GM12878 (cell line): ENCODE results near the gene NIBAN1. TPM values are rescaled to one million over a fixed set of nuclear protein-coding genes. Genes with fewer than 3 reads are reported as not detected.
A peak's percentile ranks its signal among the peaks of the same experiment; 100 is the strongest.

Experiments
- ATF2 ChIP-seq: IDR thresholded peaks from 2 replicates; pipeline ENCODE4 v1.6.1; 2012; ENCODE audit warnings: low read length, inconsistent platforms
- BCL11A ChIP-seq: IDR thresholded peaks from 2 replicates; pipeline ENCODE4 v1.6.1; 2011; ENCODE audit warnings: low read depth, low read length
- CREB1 ChIP-seq: IDR thresholded peaks from 2 replicates; pipeline ENCODE4 v1.6.1; 2012; ENCODE audit warnings: low read depth, mild to moderate bottlenecking, inconsistent platforms
- DPF2 ChIP-seq: fragments of 450-650 bp; IDR thresholded peaks from 2 replicates; pipeline ENCODE4 v1.6.1; 2017; ENCODE audit warnings: mild to moderate bottlenecking
- FOS ChIP-seq: IDR thresholded peaks from 3 replicates; pipeline ENCODE4 v1.6.1; 2011; ENCODE audit warnings: borderline replicate concordance; ENCODE audit not compliant: insufficient read length; ENCODE audit errors: extremely low read depth
- FOXM1 ChIP-seq: IDR thresholded peaks from 2 replicates; pipeline ENCODE4 v1.6.1; 2012; ENCODE audit warnings: low read depth, mild to moderate bottlenecking, inconsistent platforms, low read length, moderate library complexity
- GABPA ChIP-seq: IDR thresholded peaks from 2 replicates; pipeline ENCODE4 v1.6.1; 2014; ENCODE audit warnings: antibody characterized with exemption, low read depth, mild to moderate bottlenecking, inconsistent platforms
- JUNB ChIP-seq: IDR thresholded peaks from 2 replicates; pipeline ENCODE4 v1.6.1; 2016; ENCODE audit warnings: antibody characterized with exemption, mild to moderate bottlenecking
- KAT2A ChIP-seq: conservative IDR thresholded peaks from 2 replicates; pipeline ENCODE4 v1.6.1; 2011; ENCODE audit warnings: low read depth, low read length; ENCODE audit not compliant: control insufficient read depth
- KLF5 ChIP-seq: fragments of 450-650 bp; IDR thresholded peaks from 2 replicates; pipeline ENCODE4 v1.6.1; 2014; ENCODE audit warnings: mild to moderate bottlenecking; ENCODE audit not compliant: partially characterized antibody
- NRF1 ChIP-seq: conservative IDR thresholded peaks from 2 replicates; pipeline ENCODE4 v1.6.1; 2011; ENCODE audit warnings: mild to moderate bottlenecking, low read depth, low read length, improper control_type of control experiment
- PAX5 ChIP-seq: IDR thresholded peaks from 2 replicates; pipeline ENCODE4 v1.6.1; 2011; ENCODE audit warnings: low read depth, low read length, borderline replicate concordance
- PKNOX1 ChIP-seq: fragments of 450-650 bp; IDR thresholded peaks from 2 replicates; pipeline ENCODE4 v1.6.1; 2016; ENCODE audit warnings: mild to moderate bottlenecking
- POLR2A ChIP-seq: IDR thresholded peaks from 2 replicates; pipeline ENCODE4 v1.6.1; 2011; ENCODE audit warnings: low read depth, mild to moderate bottlenecking, low read length
- POLR2AphosphoS5 ChIP-seq: IDR thresholded peaks from 2 replicates; pipeline ENCODE4 v1.6.1; 2011; ENCODE audit warnings: mild to moderate bottlenecking, low read length, inconsistent platforms
- RB1 ChIP-seq: fragments of 450-650 bp; formaldehyde crosslinking; IDR thresholded peaks from 2 replicates; pipeline ENCODE4 v1.6.1; 2017; ENCODE audit warnings: mild to moderate bottlenecking, borderline replicate concordance
- RUNX3 ChIP-seq: IDR thresholded peaks from 2 replicates; pipeline ENCODE4 v1.6.1; 2012; ENCODE audit warnings: low read length, inconsistent platforms
- SMAD1 ChIP-seq: fragments of 450-650 bp; IDR thresholded peaks from 2 replicates; pipeline ENCODE4 v1.6.1; 2018; ENCODE audit warnings: mild to moderate bottlenecking, low read depth; ENCODE audit not compliant: partially characterized antibody
- TBL1XR1 ChIP-seq: IDR thresholded peaks from 2 replicates; pipeline ENCODE4 v1.6.1; 2012; ENCODE audit warnings: low read depth, low read length, improper control_type of control experiment
- USF1 ChIP-seq: IDR thresholded peaks from 2 replicates; pipeline ENCODE4 v1.6.1; 2011; ENCODE audit warnings: borderline replicate concordance, low read depth, mild to moderate bottlenecking, moderate library complexity, mixed read lengths, low read length; ENCODE audit not compliant: insufficient read depth; ENCODE audit errors: extremely low read length
- ZBED1 ChIP-seq: IDR thresholded peaks from 2 replicates; pipeline ENCODE4 v1.6.1; 2016; ENCODE audit warnings: borderline replicate concordance
- ZNF217 ChIP-seq: fragments of 450-650 bp; IDR thresholded peaks from 2 replicates; pipeline ENCODE4 v1.6.1; 2017; ENCODE audit warnings: antibody characterized with exemption, mild to moderate bottlenecking
- polyA plus RNA-seq, 11 experiments: library from polyadenylated mRNA; depleted of rRNA in 4 of 11; unstranded in 6 of 11; stranded (reverse) in 5 of 11; fragments of >200 nt; fragmentation: Nextera tagmentation in 4 of 11; fragmentation: Illumina TruSeq in 1 of 11; extraction: Ambion mirVana in 4 of 11; extraction: Trizol in 1 of 11; gene quantifications; 1 replicate in 1 of 11; 2 replicates in 10 of 11; pipeline versions ENCODE4 v1.2.1 to v1.2.3, GENCODE V29; 2011 to 2016; ENCODE audit warnings: inconsistent platforms in 2 of 11, missing spikeins in 2 of 11, low read depth in 1 of 11
- total RNA-seq, 4 experiments: library from RNA; depleted of rRNA in 3 of 4; stranded (reverse); fragments of >200 nt in 3 of 4; fragmentation: Illumina TruSeq in 1 of 4; extraction: Trizol in 1 of 4; gene quantifications; 2 replicates each; pipeline versions ENCODE4 v1.2.1 to v1.2.3, GENCODE V29; 2013 to 2021
- TF ChIP-seq, protein P1 (sequence below): fragments of 450-650 bp; IDR thresholded peaks from 2 replicates; pipeline ENCODE4 v1.6.1; 2017; ENCODE audit warnings: mild to moderate bottlenecking
- TF ChIP-seq, protein P2 (sequence below): IDR thresholded peaks from 2 replicates; pipeline ENCODE4 v1.6.1; 2011; ENCODE audit warnings: borderline replicate concordance, low read depth, mild to moderate bottlenecking, moderate library complexity, low read length; ENCODE audit not compliant: insufficient read depth, poor library complexity, severe bottlenecking

Gene NIBAN1
- total and polyA plus RNA-seq, 10 of the 15 experiments (the other 5 are each of a cell fraction or from before 2014, with no cell fraction given), result 11.2 to 67.8 (median 44.3) TPM

DNA sequence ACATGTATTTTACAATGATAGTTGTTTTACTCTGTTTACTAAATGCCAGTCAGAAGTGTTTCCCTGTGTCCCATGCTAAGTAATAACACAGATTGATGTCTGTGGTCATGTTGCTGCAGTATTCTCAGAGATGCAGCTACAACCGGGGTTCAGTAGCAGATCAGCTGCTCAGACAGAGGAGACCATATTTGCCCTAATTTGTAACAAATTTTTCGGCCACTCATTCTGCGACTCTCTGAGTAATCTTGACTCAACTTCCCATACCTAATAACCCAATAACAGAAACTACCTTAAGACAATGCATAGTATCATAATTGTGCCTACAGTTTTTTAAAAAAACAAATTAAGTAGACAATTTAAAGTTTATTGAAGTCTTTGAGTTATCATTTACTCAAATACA is 32.6 kb downstream of the NIBAN1 start (continued):
- TF ChIP-seq DPF2 (no peak), RB1 (no peak), CREB1 (no peak), ATF2 (peak; percentile 88), KLF5 (no peak), PKNOX1 (peak; percentile 16; the same call in 1 of the 2 replicates), JUNB (peak; percentile 94), TBL1XR1 (no peak), PAX5 (0 out of 2 replicates have a peak, but pooled peaks have one; percentile 10), POLR2AphosphoS5 (no peak), POLR2A (no peak), ZBED1 (peak; percentile 75; the same call in 1 of the 2 replicates), GABPA (0 out of 2 replicates have a peak, but pooled peaks have one; percentile 50), ZNF217 (no peak), RUNX3 (peak; percentile 81), NRF1 (no peak), KAT2A (no peak), SMAD1 (no peak), FOS (no peak), BCL11A (peak; percentile 79), USF1 (no peak), FOXM1 (peak; percentile 89)
- TF ChIP-seq, protein P1, sequence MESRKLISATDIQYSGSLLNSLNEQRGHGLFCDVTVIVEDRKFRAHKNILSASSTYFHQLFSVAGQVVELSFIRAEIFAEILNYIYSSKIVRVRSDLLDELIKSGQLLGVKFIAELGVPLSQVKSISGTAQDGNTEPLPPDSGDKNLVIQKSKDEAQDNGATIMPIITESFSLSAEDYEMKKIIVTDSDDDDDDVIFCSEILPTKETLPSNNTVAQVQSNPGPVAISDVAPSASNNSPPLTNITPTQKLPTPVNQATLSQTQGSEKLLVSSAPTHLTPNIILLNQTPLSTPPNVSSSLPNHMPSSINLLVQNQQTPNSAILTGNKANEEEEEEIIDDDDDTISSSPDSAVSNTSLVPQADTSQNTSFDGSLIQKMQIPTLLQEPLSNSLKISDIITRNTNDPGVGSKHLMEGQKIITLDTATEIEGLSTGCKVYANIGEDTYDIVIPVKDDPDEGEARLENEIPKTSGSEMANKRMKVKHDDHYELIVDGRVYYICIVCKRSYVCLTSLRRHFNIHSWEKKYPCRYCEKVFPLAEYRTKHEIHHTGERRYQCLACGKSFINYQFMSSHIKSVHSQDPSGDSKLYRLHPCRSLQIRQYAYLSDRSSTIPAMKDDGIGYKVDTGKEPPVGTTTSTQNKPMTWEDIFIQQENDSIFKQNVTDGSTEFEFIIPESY, result no peak
- TF ChIP-seq, protein P2, sequence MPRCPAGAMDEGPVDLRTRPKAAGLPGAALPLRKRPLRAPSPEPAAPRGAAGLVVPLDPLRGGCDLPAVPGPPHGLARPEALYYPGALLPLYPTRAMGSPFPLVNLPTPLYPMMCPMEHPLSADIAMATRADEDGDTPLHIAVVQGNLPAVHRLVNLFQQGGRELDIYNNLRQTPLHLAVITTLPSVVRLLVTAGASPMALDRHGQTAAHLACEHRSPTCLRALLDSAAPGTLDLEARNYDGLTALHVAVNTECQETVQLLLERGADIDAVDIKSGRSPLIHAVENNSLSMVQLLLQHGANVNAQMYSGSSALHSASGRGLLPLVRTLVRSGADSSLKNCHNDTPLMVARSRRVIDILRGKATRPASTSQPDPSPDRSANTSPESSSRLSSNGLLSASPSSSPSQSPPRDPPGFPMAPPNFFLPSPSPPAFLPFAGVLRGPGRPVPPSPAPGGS, result peak; percentile 67
- TF ChIP-seq, all 136 proteins: peak for 23
